Measurements from ENCODE around the gene SERGEF. TPM values are rescaled to one million over a fixed set of nuclear protein-coding genes. Genes with fewer than 3 reads are reported as not detected.

The SERGEF gene
- total RNA-seq, 1 experiment from 2014 or later: 28.7 TPM

GRCh38 chr11:17831883-17832282 lies 181.0 kb downstream of the SERGEF start:
- H3K79me2 ChIP-seq (ENCODE audit: low read depth): no peaks in the 10 kb centered on the region
- no peaks in the 10 kb centered on the region for H3F3A ChIP-seq (ENCODE audit: insufficient read depth, low read depth)
- H4K20me1 ChIP-seq (ENCODE audit: insufficient read depth): no peaks in the 10 kb centered on the region
- intact Hi-C loops (cut with micrococcal nuclease; ENCODE audit: unreplicated experiment): no loop called here
- no peak overlapping the region for H2AFZ ChIP-seq
- POLR2A ChIA-PET (ENCODE audit: unreplicated experiment): no interaction called here
- CTCF ChIA-PET: no interaction called here
- no TSS peak for BruUV-seq (replicated peaks)
- H3K9me2 ChIP-seq (ENCODE audit: insufficient read depth): no peaks in the 10 kb centered on the region
- no peak overlapping the region for H3K4me2 ChIP-seq
- H3K27me3 ChIP-seq (ENCODE audit: insufficient read depth, low read depth): no peaks in the 10 kb centered on the region
- no peaks in the 10 kb centered on the region for H3K36me3 ChIP-seq (ENCODE audit: low read depth)
- no peak for DNase-seq
- no peaks in the 10 kb centered on the region for H3K9me3 ChIP-seq (ENCODE audit: insufficient read depth, low read depth)
- TF ChIP-seq CTCF (conservative IDR thresholded peaks at IDR 0.05): no peak
- no peak for TF ChIP-seq EZH2 (IDR thresholded peaks at IDR 0.05; ENCODE audit: low read depth)
- H3K4me1 ChIP-seq (replicated peaks; ENCODE audit: insufficient read depth): no peaks in the 10 kb centered on the region
- no peak overlapping the region for H3K4me3 ChIP-seq
- no peak overlapping the region for H3K27ac ChIP-seq

GRCh38 chr11:17831228-17831627 lies 181.6 kb downstream of the SERGEF start:
- ChIA-PET POLR2A (ENCODE audit: unreplicated experiment) (no interaction called here), CTCF (no interaction called here)
- Histone ChIP-seq H2AFZ (no peak overlapping the region), H3K4me3 (no peak overlapping the region), H3K79me2 (ENCODE audit: low read depth) (no peaks in the 10 kb centered on the region), H3K9me3 (ENCODE audit: insufficient read depth, low read depth) (no peaks in the 10 kb centered on the region), H3F3A (ENCODE audit: insufficient read depth, low read depth) (no peaks in the 10 kb centered on the region), H3K27me3 (ENCODE audit: insufficient read depth, low read depth) (no peaks in the 10 kb centered on the region), H3K36me3 (ENCODE audit: low read depth) (no peaks in the 10 kb centered on the region), H3K9me2 (ENCODE audit: insufficient read depth) (no peaks in the 10 kb centered on the region), H3K4me2 (no peak overlapping the region), H3K27ac (no peak overlapping the region), H4K20me1 (ENCODE audit: insufficient read depth) (no peaks in the 10 kb centered on the region), H3K4me1 (replicated peaks; ENCODE audit: insufficient read depth) (no peaks in the 10 kb centered on the region)
- intact Hi-C loops (cut with micrococcal nuclease; ENCODE audit: unreplicated experiment): no loop called here
- TF ChIP-seq EZH2 (IDR thresholded peaks at IDR 0.05; ENCODE audit: low read depth) (no peak), CTCF (conservative IDR thresholded peaks at IDR 0.05) (no peak)
- BruUV-seq (replicated peaks): no TSS peak
- no peak for DNase-seq

- no peaks in the 10 kb centered on the region for H4K20me1 ChIP-seq (ENCODE audit: insufficient read depth)
- POLR2A ChIA-PET (ENCODE audit: unreplicated experiment): no interaction called here
- TF ChIP-seq CTCF (conservative IDR thresholded peaks at IDR 0.05) (no peak), EZH2 (IDR thresholded peaks at IDR 0.05; ENCODE audit: low read depth) (no peak)
- no peak overlapping the region for H2AFZ ChIP-seq
- no peaks in the 10 kb centered on the region for H3K36me3 ChIP-seq (ENCODE audit: low read depth)
- no peak overlapping the region for H3K4me3 ChIP-seq
- no peaks in the 10 kb centered on the region for H3F3A ChIP-seq (ENCODE audit: insufficient read depth, low read depth)
- no peaks in the 10 kb centered on the region for H3K9me2 ChIP-seq (ENCODE audit: insufficient read depth)
- H3K27me3 ChIP-seq (ENCODE audit: insufficient read depth, low read depth): no peaks in the 10 kb centered on the region
- intact Hi-C loops (cut with micrococcal nuclease; ENCODE audit: unreplicated experiment): no loop called here
- no peaks in the 10 kb centered on the region for H3K79me2 ChIP-seq (ENCODE audit: low read depth)
- no peaks in the 10 kb centered on the region for H3K9me3 ChIP-seq (ENCODE audit: insufficient read depth, low read depth)
- BruUV-seq (replicated peaks): no TSS peak
- no peak overlapping the region for H3K4me2 ChIP-seq
- CTCF ChIA-PET: no interaction called here
- DNase-seq: no peak
- H3K27ac ChIP-seq: no peak overlapping the region
- no peaks in the 10 kb centered on the region for H3K4me1 ChIP-seq (replicated peaks; ENCODE audit: insufficient read depth)
Observed at GRCh38 chr11:17828311-17828751, 184.5 kb downstream of the SERGEF start.

Measured in PC-9 (cell line).